Lower lobe of right lung (tissue), 2 donors: ENCODE results near the gene GOLGA8S. TPM values are rescaled to one million over a fixed set of nuclear protein-coding genes. Genes with fewer than 3 reads are reported as not detected.
"Not testable (repeated sequence)": the region's sequence is repeated elsewhere in the genome, so short reads cannot be mapped to it uniquely, and the experiment has no call there.

Experiments
- ATAC-seq, 2 donors: fragments of 200-7000 bp; cut with Tn5 transposase; one replicate each; pipeline ENCODE4 v1.9.1; 2020 to 2022; ENCODE audit warnings: mild to moderate bottlenecking in 2 of 2, moderate library complexity in 2 of 2
- DNase-seq: peaks from one replicate; pipeline ENCODE4 v3.0.0-alpha.2; 2020
- H3K27ac ChIP-seq: fragments of 200-600 bp; one replicate; pipeline ENCODE4 v1.8.0; 2022
- H3K27me3 ChIP-seq: fragments of 200-600 bp; one replicate; pipeline ENCODE4 v1.8.0; 2022; ENCODE audit warnings: low read depth
- H3K36me3 ChIP-seq: fragments of 200-600 bp; one replicate; pipeline ENCODE4 v1.8.0; 2022; ENCODE audit warnings: mild to moderate bottlenecking
- H3K4me1 ChIP-seq: fragments of 200-600 bp; one replicate; pipeline ENCODE4 v1.8.0; 2022
- H3K4me3 ChIP-seq: fragments of 200-600 bp; one replicate; pipeline ENCODE4 v1.8.0; 2022; ENCODE audit warnings: mild to moderate bottlenecking
- H3K9me3 ChIP-seq: fragments of 200-600 bp; one replicate; pipeline ENCODE4 v1.8.0; 2022
- CTCF ChIP-seq: fragments of 200-600 bp; IDR thresholded peaks from one replicate; pipeline ENCODE4 v1.8.0; 2022; ENCODE audit warnings: antibody characterized with exemption, mild to moderate bottlenecking
- intact Hi-C: fragments of 100-400 bp; cut with DNase I; formaldehyde crosslinking; loops from one replicate; pipeline ENCODE4 v1.11.0; 2022
- long read RNA-seq: library from polyadenylated mRNA; unstranded; transcript quantifications from one replicate; pipeline ENCODE4 v2.0.0, GENCODE V29; 2021
- total RNA-seq: library from RNA; stranded (reverse); fragmentation: NEBNext Ultra II Directional; extraction: Animal tissue kit (Norgen Biotek cat#: 25700); gene quantifications from one replicate; pipeline ENCODE4 v1.2.1, GENCODE V29; 2021
- donor health status: DM: no; HTN: yes; CAD: no; lungs with severe emphysema.

The GOLGA8S gene, protein sequence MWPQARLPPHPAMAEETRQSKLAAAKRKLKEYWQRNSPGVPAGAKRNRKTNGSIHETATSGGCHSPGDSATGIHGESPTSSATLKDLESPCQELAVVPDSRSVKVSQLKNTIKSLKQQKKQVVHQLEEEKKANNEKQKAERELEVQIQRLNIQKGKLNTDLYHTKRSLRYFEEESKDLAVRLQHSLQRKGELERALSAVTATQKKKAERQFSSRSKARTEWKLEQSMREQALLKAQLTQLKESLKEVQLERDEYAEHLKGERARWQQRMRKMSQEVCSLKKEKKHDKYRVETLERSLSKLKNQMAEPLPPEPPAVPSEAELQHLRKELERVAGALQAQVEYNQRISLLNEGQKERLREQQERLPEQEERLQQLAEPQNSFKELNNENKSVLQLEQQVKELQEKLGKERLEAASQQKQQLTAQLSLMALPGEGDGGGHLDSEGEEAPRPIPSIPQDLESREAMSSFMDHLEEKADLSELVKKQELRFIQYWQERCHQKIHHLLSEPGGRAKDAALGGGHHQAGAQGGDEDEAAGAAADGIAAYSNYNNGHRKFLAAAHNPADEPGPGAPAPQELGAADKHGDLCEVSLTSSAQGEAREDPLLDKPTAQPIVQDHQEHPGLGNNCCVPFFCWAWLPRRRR
- 0.53 TPM for total RNA-seq
- long read RNA-seq = 0 reads

- H3K36me3 ChIP-seq, H3K4me3 ChIP-seq, H3K27ac ChIP-seq, H3K4me1 ChIP-seq, intact Hi-C loops, DNase-seq, H3K27me3 ChIP-seq, ATAC-seq, H3K9me3 ChIP-seq: not testable (repeated sequence)
Observed at GRCh38 chr15:23354448-23354847, at the start of gene GOLGA8S. GOLGA8S (plus strand) TSS chr15:23354748; CDS start chr15:23354810, 62 bp downstream.

DNA sequence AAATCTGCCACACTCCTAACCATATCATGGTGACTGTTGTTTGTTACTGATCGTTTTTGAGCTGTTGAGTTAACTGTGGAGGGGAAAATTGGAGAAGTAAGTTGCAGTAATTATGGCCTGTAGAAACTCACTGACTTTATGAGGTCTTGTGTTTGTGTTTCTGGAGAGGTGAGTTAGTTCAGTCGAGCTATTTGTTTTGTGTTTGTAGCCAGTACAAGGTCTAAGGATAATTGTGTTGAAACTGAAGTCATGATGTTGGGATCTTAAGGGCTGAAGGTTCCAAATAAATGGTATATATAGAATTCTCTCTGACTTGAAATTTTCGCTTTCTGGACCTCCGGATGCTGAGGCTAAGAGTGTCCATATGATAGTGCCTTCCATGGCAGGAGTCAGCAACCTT, 49.7 kb upstream of the GOLGA8S start:
- ATAC-seq, H3K9me3 ChIP-seq, intact Hi-C loops, H3K4me3 ChIP-seq, DNase-seq, H3K27ac ChIP-seq, H3K4me1 ChIP-seq, H3K27me3 ChIP-seq: not testable (repeated sequence)
- H3K36me3 ChIP-seq = peaks cover 11% of the 10 kb centered on the region

GRCh38 chr15:23305921-23306320, 48.6 kb upstream of the GOLGA8S start:
- not testable (repeated sequence) for DNase-seq, ATAC-seq, H3K27me3 ChIP-seq

GRCh38 chr15:23311233-23311632, 43.3 kb upstream of the GOLGA8S start:
- DNase-seq, H3K4me1 ChIP-seq, H3K9me3 ChIP-seq, H3K4me3 ChIP-seq, H3K27me3 ChIP-seq, intact Hi-C loops, H3K27ac ChIP-seq, ATAC-seq: not testable (repeated sequence)
- peaks cover 21% of the 10 kb centered on the region for H3K36me3 ChIP-seq

More at GRCh38 chr15:23305921-23306320, 48.6 kb upstream of the GOLGA8S start:
- intact Hi-C loops, H3K9me3 ChIP-seq, H3K27ac ChIP-seq, H3K4me3 ChIP-seq, H3K4me1 ChIP-seq: not testable (repeated sequence)
- peaks cover 17% of the 10 kb centered on the region for H3K36me3 ChIP-seq

DNA sequence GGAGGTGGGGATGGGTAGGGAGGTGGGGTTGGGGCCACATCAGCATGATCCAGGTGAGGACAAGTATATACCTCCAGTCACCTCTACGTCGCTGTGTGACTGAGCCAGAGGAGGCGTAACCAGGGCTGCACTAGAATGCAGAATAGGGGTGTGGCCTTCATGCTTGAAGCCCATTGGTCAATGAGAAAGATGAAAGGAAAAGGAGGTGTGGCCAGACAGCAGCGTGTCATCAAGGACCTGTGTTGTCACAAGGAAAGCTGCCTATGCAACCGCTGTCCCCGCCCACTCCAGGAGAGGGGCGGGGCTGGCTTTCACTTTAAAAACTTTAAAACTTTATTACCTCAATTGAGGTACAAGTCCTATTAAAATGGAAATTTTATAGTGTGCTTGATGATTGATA, 20.5 kb upstream of the GOLGA8S start, which contains the start of gene GOLGA6L26:
GOLGA6L26 (minus strand) TSS at position 101 of the 400 bp plus-strand sequence; CDS start at position 40, 61 bp downstream.
- H3K27ac ChIP-seq, intact Hi-C loops, H3K9me3 ChIP-seq, H3K4me1 ChIP-seq, ATAC-seq, H3K4me3 ChIP-seq, DNase-seq, H3K27me3 ChIP-seq, H3K36me3 ChIP-seq: not testable (repeated sequence)

DNA sequence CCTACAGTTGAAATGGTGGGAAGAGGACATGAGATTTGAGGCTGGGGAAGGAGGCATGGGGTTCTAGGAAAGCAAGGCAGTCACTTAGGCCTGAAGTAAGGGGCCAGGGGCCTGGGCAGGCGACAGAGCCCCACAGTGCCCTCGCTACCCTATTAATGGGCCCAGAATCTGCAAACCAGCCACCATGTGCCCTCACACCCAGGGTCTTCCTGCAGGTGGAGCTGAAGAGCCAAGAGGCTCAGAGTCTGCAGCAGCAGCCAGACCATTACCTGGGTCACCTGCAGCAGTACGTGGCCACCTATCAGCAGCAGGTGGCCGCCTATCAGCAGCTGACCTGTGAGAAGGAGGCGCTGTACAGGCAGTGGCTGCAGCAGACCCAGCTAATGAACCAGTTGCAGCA, 8.1 kb downstream of the GOLGA8S start:
- H3K27ac ChIP-seq, H3K9me3 ChIP-seq, ATAC-seq, H3K36me3 ChIP-seq, H3K4me1 ChIP-seq, H3K27me3 ChIP-seq, intact Hi-C loops, H3K4me3 ChIP-seq, DNase-seq: not testable (repeated sequence)

DNA sequence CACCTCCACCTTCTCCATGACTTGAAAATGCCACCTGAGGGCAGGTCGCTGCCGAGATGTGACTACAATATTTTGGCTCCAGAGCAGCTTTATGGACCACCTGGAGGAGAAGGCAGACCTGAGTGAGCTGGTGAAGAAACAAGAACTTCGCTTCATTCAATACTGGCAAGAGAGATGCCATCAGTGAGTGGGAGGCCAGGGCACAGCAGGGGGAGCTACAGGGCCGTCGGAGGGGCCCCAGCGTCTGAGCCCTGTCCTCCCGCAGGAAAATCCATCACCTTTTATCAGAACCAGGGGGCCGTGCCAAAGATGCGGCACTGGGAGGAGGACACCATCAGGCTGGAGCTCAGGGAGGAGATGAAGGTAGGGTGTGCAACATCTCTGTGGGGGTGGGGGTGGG, 9.7 kb downstream of the GOLGA8S start:
- DNase-seq, H3K4me3 ChIP-seq, H3K27ac ChIP-seq, ATAC-seq, intact Hi-C loops, H3K9me3 ChIP-seq, H3K4me1 ChIP-seq, H3K27me3 ChIP-seq, H3K36me3 ChIP-seq: not testable (repeated sequence)

DNA sequence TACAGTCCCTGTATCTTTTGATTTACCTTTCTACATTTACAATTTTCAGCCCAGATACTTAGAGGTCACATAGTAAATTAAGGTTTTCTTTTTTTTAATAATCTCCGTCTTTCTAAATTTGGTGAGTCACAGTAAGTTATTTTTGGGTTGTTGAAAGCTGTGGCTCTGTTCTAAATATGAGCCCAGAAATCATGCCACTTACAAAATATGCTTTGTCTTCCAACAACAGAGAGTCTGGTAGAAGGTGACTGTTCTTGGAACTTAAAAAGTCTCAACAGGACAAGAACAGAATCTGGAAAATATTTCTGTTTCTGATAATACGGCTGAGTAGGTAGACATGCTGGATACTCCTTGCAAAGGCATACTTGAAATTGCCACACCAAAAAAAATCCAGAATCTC, 16.0 kb downstream of the GOLGA8S start:
- Histone ChIP-seq H3K27me3 (no peaks in the 10 kb centered on the region), H3K36me3 (no peaks in the 10 kb centered on the region), H3K27ac (no peak overlapping the region), H3K9me3 (no peaks in the 10 kb centered on the region), H3K4me1 (no peaks in the 10 kb centered on the region), H3K4me3 (no peak overlapping the region)
- no peak for TF ChIP-seq CTCF
- ATAC-seq (no peak), DNase-seq (no peak)
- intact Hi-C loops = no loop called here

DNA sequence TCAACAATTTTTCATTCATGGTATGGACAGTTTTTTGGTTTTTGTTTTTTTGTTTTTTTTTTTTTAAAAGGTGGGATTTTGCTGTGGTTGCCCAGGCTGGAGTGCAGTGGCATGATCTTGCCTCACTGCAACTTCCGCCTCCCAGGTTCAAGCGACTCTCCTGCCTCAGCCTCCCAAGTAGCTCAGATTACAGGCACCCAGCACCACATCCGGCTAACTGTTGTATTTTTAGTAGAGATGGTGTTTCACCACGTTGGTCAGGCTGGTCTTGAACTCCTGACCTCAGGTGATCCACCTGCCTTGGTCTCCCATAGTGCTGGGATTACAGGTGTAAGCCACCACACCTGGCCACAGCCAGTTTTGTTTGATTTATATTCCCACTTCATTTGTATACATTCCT, 16.6 kb downstream of the GOLGA8S start:
- DNase-seq, H3K4me1 ChIP-seq, H3K4me3 ChIP-seq, intact Hi-C loops, H3K27ac ChIP-seq, ATAC-seq, H3K36me3 ChIP-seq, H3K27me3 ChIP-seq, H3K9me3 ChIP-seq: not testable (repeated sequence)

DNA sequence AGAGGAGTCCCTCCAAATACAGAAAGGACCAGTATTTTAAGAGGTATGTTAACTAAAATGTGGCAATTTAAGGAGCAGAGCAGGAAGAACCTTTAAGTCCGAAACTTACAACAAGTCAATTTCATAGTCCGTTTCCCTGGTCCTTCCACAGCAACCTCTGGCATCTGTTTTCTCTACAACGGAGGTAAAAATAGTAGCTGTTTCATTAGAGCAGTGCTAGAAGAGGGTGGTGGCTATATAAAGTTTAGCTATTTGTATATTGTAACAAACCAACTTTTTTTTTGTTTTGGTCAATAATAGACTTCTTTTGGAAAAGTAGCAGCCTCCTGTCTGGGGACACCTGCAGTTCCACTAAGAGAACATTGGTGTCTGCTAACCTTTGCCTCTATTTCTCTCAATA, 17.3 kb downstream of the GOLGA8S start:
- H3K9me3 ChIP-seq, H3K27ac ChIP-seq, H3K4me1 ChIP-seq, intact Hi-C loops, ATAC-seq, H3K4me3 ChIP-seq, DNase-seq, H3K27me3 ChIP-seq, H3K36me3 ChIP-seq: not testable (repeated sequence)
